Panc1 (cell line): ENCODE results near the gene SNRNP70.

Experiments
- POLR2AphosphoS5 ChIP-seq: IDR thresholded peaks from 2 replicates; pipeline ENCODE4 v1.6.1; 2012; ENCODE audit warnings: mild to moderate bottlenecking, low read depth, low read length, moderate library complexity
- SIN3A ChIP-seq: IDR thresholded peaks from 2 replicates; pipeline ENCODE4 v1.6.1; 2012; ENCODE audit warnings: low read depth, mild to moderate bottlenecking, low read length, moderate library complexity, borderline replicate concordance; ENCODE audit not compliant: insufficient read depth
- TCF7L2 ChIP-seq: IDR thresholded peaks from 2 replicates; pipeline ENCODE4 v1.6.1; 2011; ENCODE audit warnings: mild to moderate bottlenecking, low read depth, low read length, inconsistent platforms
- TF ChIP-seq, protein P1 (sequence below): fragments of 450-650 bp; IDR thresholded peaks from 2 replicates; pipeline ENCODE4 v1.5.1; 2017; ENCODE audit warnings: mild to moderate bottlenecking
- TF ChIP-seq, protein P2 (sequence below), 2 experiments: IDR thresholded peaks; 2 replicates each; pipeline ENCODE4 v1.6.1; 2011 to 2012; ENCODE audit warnings: low read depth in 2 of 2, control low read depth in 1 of 2, low read length in 1 of 2, mild to moderate bottlenecking in 1 of 2, moderate library complexity in 1 of 2; ENCODE audit not compliant: insufficient read depth in 1 of 2

DNA sequence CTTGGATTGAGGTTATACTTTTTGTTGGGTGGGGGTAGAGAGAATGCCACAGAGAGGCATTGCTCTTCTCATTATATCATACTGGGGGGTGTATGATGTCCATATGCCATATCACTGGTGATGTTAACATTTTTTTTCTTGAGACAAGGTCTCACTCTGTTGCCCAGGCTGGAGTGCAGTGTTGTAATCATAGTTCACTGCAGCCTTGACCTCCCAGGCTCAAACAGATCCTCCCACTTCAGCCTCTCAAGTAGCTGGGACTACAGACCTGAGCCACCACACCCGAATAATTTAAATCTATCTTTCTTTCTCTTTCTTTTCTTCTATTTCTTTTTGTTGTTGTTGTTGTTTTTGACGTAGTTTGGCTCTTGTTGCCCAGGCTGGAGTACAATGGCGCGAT is 4.9 kb upstream of the SNRNP70 start:
- TF ChIP-seq, protein P1, sequence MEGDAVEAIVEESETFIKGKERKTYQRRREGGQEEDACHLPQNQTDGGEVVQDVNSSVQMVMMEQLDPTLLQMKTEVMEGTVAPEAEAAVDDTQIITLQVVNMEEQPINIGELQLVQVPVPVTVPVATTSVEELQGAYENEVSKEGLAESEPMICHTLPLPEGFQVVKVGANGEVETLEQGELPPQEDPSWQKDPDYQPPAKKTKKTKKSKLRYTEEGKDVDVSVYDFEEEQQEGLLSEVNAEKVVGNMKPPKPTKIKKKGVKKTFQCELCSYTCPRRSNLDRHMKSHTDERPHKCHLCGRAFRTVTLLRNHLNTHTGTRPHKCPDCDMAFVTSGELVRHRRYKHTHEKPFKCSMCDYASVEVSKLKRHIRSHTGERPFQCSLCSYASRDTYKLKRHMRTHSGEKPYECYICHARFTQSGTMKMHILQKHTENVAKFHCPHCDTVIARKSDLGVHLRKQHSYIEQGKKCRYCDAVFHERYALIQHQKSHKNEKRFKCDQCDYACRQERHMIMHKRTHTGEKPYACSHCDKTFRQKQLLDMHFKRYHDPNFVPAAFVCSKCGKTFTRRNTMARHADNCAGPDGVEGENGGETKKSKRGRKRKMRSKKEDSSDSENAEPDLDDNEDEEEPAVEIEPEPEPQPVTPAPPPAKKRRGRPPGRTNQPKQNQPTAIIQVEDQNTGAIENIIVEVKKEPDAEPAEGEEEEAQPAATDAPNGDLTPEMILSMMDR, result no peak
- no peak for TF ChIP-seq POLR2AphosphoS5
- TF ChIP-seq, protein P2, sequence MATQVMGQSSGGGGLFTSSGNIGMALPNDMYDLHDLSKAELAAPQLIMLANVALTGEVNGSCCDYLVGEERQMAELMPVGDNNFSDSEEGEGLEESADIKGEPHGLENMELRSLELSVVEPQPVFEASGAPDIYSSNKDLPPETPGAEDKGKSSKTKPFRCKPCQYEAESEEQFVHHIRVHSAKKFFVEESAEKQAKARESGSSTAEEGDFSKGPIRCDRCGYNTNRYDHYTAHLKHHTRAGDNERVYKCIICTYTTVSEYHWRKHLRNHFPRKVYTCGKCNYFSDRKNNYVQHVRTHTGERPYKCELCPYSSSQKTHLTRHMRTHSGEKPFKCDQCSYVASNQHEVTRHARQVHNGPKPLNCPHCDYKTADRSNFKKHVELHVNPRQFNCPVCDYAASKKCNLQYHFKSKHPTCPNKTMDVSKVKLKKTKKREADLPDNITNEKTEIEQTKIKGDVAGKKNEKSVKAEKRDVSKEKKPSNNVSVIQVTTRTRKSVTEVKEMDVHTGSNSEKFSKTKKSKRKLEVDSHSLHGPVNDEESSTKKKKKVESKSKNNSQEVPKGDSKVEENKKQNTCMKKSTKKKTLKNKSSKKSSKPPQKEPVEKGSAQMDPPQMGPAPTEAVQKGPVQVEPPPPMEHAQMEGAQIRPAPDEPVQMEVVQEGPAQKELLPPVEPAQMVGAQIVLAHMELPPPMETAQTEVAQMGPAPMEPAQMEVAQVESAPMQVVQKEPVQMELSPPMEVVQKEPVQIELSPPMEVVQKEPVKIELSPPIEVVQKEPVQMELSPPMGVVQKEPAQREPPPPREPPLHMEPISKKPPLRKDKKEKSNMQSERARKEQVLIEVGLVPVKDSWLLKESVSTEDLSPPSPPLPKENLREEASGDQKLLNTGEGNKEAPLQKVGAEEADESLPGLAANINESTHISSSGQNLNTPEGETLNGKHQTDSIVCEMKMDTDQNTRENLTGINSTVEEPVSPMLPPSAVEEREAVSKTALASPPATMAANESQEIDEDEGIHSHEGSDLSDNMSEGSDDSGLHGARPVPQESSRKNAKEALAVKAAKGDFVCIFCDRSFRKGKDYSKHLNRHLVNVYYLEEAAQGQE (IDR thresholded peaks at IDR 0.05; ENCODE audit: insufficient read depth in 1 of 2, low read depth in 2 of 2, low read length in 1 of 2), result no peak
- TF ChIP-seq TCF7L2, result no peak
- TF ChIP-seq SIN3A, result no peak
